SK-N-SH (cell line): ENCODE results near the gene KLC4. TPM values are rescaled to one million over a fixed set of nuclear protein-coding genes. Genes with fewer than 3 reads are reported as not detected.

Experiments
- CTCF ChIA-PET: fragments of 300-600, 350-600 bp; formaldehyde crosslinking; extraction: SDS; loops from one replicate; lab custom pipeline; 2021; lab: Yijun Ruan, JAX
- POLR2A ChIA-PET: fragments of 350-600 bp; sonication (Branson Sonifier 250); formaldehyde crosslinking; extraction: SDS; loops from one replicate; lab custom pipeline; 2020; ENCODE audit warnings: antibody characterized with exemption, inconsistent platforms; lab: Yijun Ruan, JAX
- DNase-seq: peaks from one replicate; pipeline ENCODE4 v3.0.0; 2012
- H2AFZ ChIP-seq: fragments of 200-600 bp; sonication (generic); 2 replicates; pipeline ENCODE4 v1.8.1; 2016; ENCODE audit warnings: antibody characterized with exemption, mild to moderate bottlenecking, low read depth
- H3F3A ChIP-seq: fragments of 200-600 bp; sonication (generic); replicated peaks from 2 replicates; pipeline ENCODE3; 2016; ENCODE audit warnings: antibody characterized with exemption, mild to moderate bottlenecking; ENCODE audit not compliant: insufficient read depth
- H3K27ac ChIP-seq, 2 experiments: fragments of 200-500 bp in 1 of 2; fragments of 200-600 bp in 1 of 2; sonication (Bioruptor generic) in 1 of 2; sonication (generic), shearing (Covaris generic) in 1 of 2; 2 replicates each; pipeline versions ENCODE4 v1.5.1 to v1.6.1; 2014 to 2016; ENCODE audit warnings: low read depth in 2 of 2, inconsistent platforms in 1 of 2, low read length in 1 of 2, mild to moderate bottlenecking in 1 of 2, mixed read lengths in 1 of 2
- H3K27me3 ChIP-seq: fragments of 200-600 bp; sonication (generic), shearing (Covaris generic); 2 replicates; pipeline ENCODE4 v1.6.1; 2016; ENCODE audit warnings: mixed run types; ENCODE audit not compliant: insufficient read depth
- H3K36me3 ChIP-seq, 2 experiments: fragments of 200-500 bp in 1 of 2; fragments of 200-600 bp in 1 of 2; sonication (Bioruptor generic) in 1 of 2; sonication (generic) in 1 of 2; replicated peaks in 1 of 2; 2 replicates each; pipeline versions ENCODE3 to v1.5.1; 2014 to 2016; ENCODE audit warnings: low read length in 1 of 2, mild to moderate bottlenecking in 1 of 2; ENCODE audit not compliant: insufficient read depth in 2 of 2, control insufficient read depth in 1 of 2
- H3K4me1 ChIP-seq, 2 experiments: fragments of 200-500 bp in 1 of 2; fragments of 200-600 bp in 1 of 2; sonication (Bioruptor generic) in 1 of 2; sonication (generic), shearing (Covaris generic) in 1 of 2; 2 replicates each; pipeline versions ENCODE4 v1.5.1 to v1.6.1; 2014 to 2016; ENCODE audit warnings: low read depth in 1 of 2, low read length in 1 of 2, mixed run types in 1 of 2; ENCODE audit not compliant: insufficient read depth in 2 of 2, control insufficient read depth in 1 of 2
- H3K4me2 ChIP-seq: fragments of 200-600 bp; sonication (generic), shearing (Covaris generic); 2 replicates; pipeline ENCODE4 v1.6.1; 2017; ENCODE audit warnings: mixed run types
- H3K4me3 ChIP-seq, 2 experiments: fragments of 200-500 bp in 1 of 2; fragments of 200-600 bp in 1 of 2; sonication (Bioruptor generic) in 1 of 2; sonication (generic), shearing (Covaris generic) in 1 of 2; 2 replicates each; pipeline versions ENCODE4 v1.5.1 to v1.8.1; 2014 to 2016; ENCODE audit warnings: low read depth in 2 of 2, inconsistent platforms in 1 of 2, low read length in 1 of 2, mild to moderate bottlenecking in 1 of 2, mixed read lengths in 1 of 2, moderate library complexity in 1 of 2
- H3K79me2 ChIP-seq: fragments of 200-600 bp; sonication (generic); 2 replicates; pipeline ENCODE4 v1.8.1; 2017; ENCODE audit warnings: mild to moderate bottlenecking; ENCODE audit not compliant: insufficient read depth
- H3K9ac ChIP-seq: fragments of 200-600 bp; sonication (generic); 2 replicates; pipeline ENCODE4 v1.6.1; 2017; ENCODE audit warnings: mixed run types
- H3K9me2 ChIP-seq: fragments of 200-600 bp; sonication (generic); 2 replicates; pipeline ENCODE4 v1.6.1; 2017; ENCODE audit warnings: mixed run types
- H3K9me3 ChIP-seq: fragments of 200-600 bp; sonication (generic); 2 replicates; pipeline ENCODE4 v1.6.1; 2017; ENCODE audit warnings: mixed run types, mild to moderate bottlenecking, moderate library complexity
- H4K20me1 ChIP-seq: fragments of 200-600 bp; sonication (generic); 2 replicates; pipeline ENCODE4 v1.6.1; 2017; ENCODE audit warnings: mild to moderate bottlenecking, mixed run types; ENCODE audit not compliant: insufficient read depth
- ELF1 ChIP-seq: IDR thresholded peaks from 2 replicates; pipeline ENCODE4 v1.4.0; 2012
- EZH2phosphoT487 ChIP-seq: fragments of 200-600 bp; sonication (generic); IDR thresholded peaks from 2 replicates; pipeline ENCODE4 v1.6.1; 2017; ENCODE audit warnings: low read depth, mixed run types, mild to moderate bottlenecking, antibody characterized with exemption, moderate library complexity, borderline replicate concordance
- GABPA ChIP-seq: IDR thresholded peaks from 2 replicates; pipeline ENCODE4 v1.4.0; 2012; ENCODE audit warnings: low read depth, mild to moderate bottlenecking
- GATA2 ChIP-seq: sonication (generic); formaldehyde crosslinking; IDR thresholded peaks from 2 replicates; pipeline ENCODE4 v1.5.0; 2020; ENCODE audit warnings: mild to moderate bottlenecking, missing genetic modification reagents
- IRF3 ChIP-seq: fragments of 150-350 bp; IDR thresholded peaks from 2 replicates; pipeline ENCODE4 v1.6.1; 2016; ENCODE audit warnings: mild to moderate bottlenecking, low read depth, low read length
- MXI1 ChIP-seq: IDR thresholded peaks from 2 replicates; pipeline ENCODE4 v1.6.1; 2012; ENCODE audit warnings: mild to moderate bottlenecking, low read depth, low read length, improper control_type of control experiment
- NFIC ChIP-seq: IDR thresholded peaks from 2 replicates; pipeline ENCODE4 v1.4.0; 2012; ENCODE audit warnings: borderline replicate concordance
- NRF1 ChIP-seq: IDR thresholded peaks from 2 replicates; pipeline ENCODE4 v1.6.1; 2012; ENCODE audit warnings: low read depth, mild to moderate bottlenecking, low read length
- REST ChIP-seq: IDR thresholded peaks from 2 replicates; pipeline ENCODE4 v1.6.1; 2012; ENCODE audit warnings: mild to moderate bottlenecking, low read depth, low read length, moderate library complexity
- RXRA ChIP-seq: IDR thresholded peaks from 2 replicates; pipeline ENCODE4 v1.4.0; 2012; ENCODE audit warnings: low read depth, mild to moderate bottlenecking, borderline replicate concordance
- SIN3A ChIP-seq: IDR thresholded peaks from 2 replicates; pipeline ENCODE4 v1.6.1; 2012; ENCODE audit warnings: low read depth, mild to moderate bottlenecking, low read length, moderate library complexity, borderline replicate concordance
- TAF1 ChIP-seq: IDR thresholded peaks from 2 replicates; pipeline ENCODE4 v1.6.1; 2012; ENCODE audit warnings: low read depth, mild to moderate bottlenecking, low read length, moderate library complexity, borderline replicate concordance
- TCF12 ChIP-seq: IDR thresholded peaks from 2 replicates; pipeline ENCODE4 v1.4.0; 2012
- USF1 ChIP-seq: IDR thresholded peaks from 2 replicates; pipeline ENCODE4 v1.4.0; 2012; ENCODE audit warnings: low read depth, borderline replicate concordance
- USF2 ChIP-seq: fragments of 150-350 bp; IDR thresholded peaks from 2 replicates; pipeline ENCODE4 v1.6.1; 2017; ENCODE audit warnings: antibody characterized with exemption, low read length, low read depth, borderline replicate concordance
- WGBS: methylation state at CpG from one replicate; pipeline ENCODE4 v1.1.6; 2017; ENCODE audit warnings: low lambda C conversion rate; 5-methylcytosine and 5-hydroxymethylcytosine counted together
- polyA plus RNA-seq, 3 experiments: library from polyadenylated mRNA; depleted of rRNA; stranded (reverse); fragments of >200 nt; gene quantifications; 2 replicates each; pipeline ENCODE4 v1.2.3, GENCODE V29; 2012
- TF ChIP-seq, protein P1 (sequence below): fragments of 200-600 bp; sonication (generic); IDR thresholded peaks from 2 replicates; pipeline ENCODE4 v1.6.1; 2017; ENCODE audit warnings: antibody characterized with exemption, mild to moderate bottlenecking, moderate library complexity

KLC4 gene
- polyA plus RNA-seq, 1 of the 3 experiments (the other 2 are of a cell fraction): 17.5 TPM

- Histone ChIP-seq H3K4me3 (no peak overlapping the region), H3K9ac (peak overlapping the region; percentile 33; the same call in 1 of the 2 replicates), H4K20me1 (no peaks in the 10 kb centered on the region), H3K36me3 (no peaks in the 10 kb centered on the region), H3K9me3 (no peaks in the 10 kb centered on the region), H3K4me1 (peaks cover 18 to 32% of the 10 kb centered on the region in 2 experiments; a peak in 3 of 4 replicates), H3K27me3 (no peaks in the 10 kb centered on the region), H3K9me2 (no peaks in the 10 kb centered on the region), H3K27ac (peak overlapping the region; percentile 76; a peak in 3 of 4 replicates), H3K4me2 (no peak overlapping the region), H3F3A (peaks cover 4% of the 10 kb centered on the region), H3K79me2 (peaks cover 79% of the 10 kb centered on the region), H2AFZ (peak overlapping the region; percentile 59; the same call in 1 of the 2 replicates)
- ChIA-PET CTCF (interaction anchor here (1.0 to 2.4 kb wide), 7 partner anchors 8 to 212 kb away, joined by 3 to 11 read pairs (median 5); no protein-coding TSS in a partner anchor), POLR2A (interaction anchor here (0.7 to 1.8 kb wide), 5 partner anchors 11 to 91 kb away, joined by 3 to 21 read pairs (median 4); partner anchors contain the start of genes CUL7 and PTK7)
- TF ChIP-seq TCF12: no peak
- peak; percentile 64 for TF ChIP-seq MXI1
- TF ChIP-seq RXRA: no peak
- peak; percentile 48; the same call in 1 of the 2 replicates for TF ChIP-seq USF1
- no peak for TF ChIP-seq USF2
- 71% methylated on average over 8 of the region's 12 CpGs for WGBS
- peak; percentile 80 for DNase-seq
Observed at GRCh38 chr6:43113431-43114260, 54.2 kb downstream of the KLC4 start.

DNA sequence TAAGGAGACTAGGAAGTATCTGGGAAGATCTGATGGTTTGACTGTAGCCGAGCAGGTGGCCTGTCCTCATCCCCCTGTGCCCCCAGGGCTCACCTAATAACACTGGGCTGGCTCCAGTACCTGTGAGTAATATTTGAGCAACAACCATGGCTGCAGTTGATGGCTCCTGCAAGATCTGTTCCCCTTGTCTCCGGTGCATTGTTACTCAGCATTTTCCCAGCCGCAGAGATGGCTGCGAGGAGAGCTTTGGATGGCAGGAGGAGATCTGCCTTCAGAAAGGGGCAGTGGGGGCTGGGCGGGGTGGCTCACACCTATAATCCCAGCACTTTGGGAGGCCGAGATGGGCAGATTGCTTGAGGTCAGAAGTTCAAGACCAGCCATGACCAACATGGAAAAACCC is 55.9 kb downstream of the KLC4 start:
- Histone ChIP-seq H3K27me3 (no peaks in the 10 kb centered on the region), H4K20me1 (no peaks in the 10 kb centered on the region), H3F3A (peaks cover 4% of the 10 kb centered on the region), H3K36me3 (no peaks in the 10 kb centered on the region), H3K9ac (no peak overlapping the region), H3K4me1 (peaks cover 25 to 40% of the 10 kb centered on the region in 2 experiments; a peak in 3 of 4 replicates), H3K4me3 (no peak overlapping the region), H3K9me2 (no peaks in the 10 kb centered on the region), H2AFZ (no peak overlapping the region), H3K9me3 (no peaks in the 10 kb centered on the region), H3K27ac (peak overlapping the region in 1 of 2 experiments; percentile 76; a peak in 2 of 4 replicates), H3K79me2 (peaks cover 89% of the 10 kb centered on the region), H3K4me2 (no peak overlapping the region)
- WGBS: 96% methylated on average over 6 of the region's 6 CpGs
- CTCF ChIA-PET: interaction anchor here (1.6 to 2.5 kb wide), 2 partner anchors 8 to 15 kb away, joined by 5 to 8 read pairs; no protein-coding TSS in a partner anchor
- POLR2A ChIA-PET: no interaction called here
- DNase-seq: no peak
- TF ChIP-seq NFIC (no peak), SIN3A (no peak), TAF1 (no peak), IRF3 (no peak), GATA2 (CRISPR knock-in tag) (no peak), EZH2phosphoT487 (no peak), REST (no peak), NRF1 (no peak), GABPA (no peak), ELF1 (no peak)
- TF ChIP-seq, protein P1, sequence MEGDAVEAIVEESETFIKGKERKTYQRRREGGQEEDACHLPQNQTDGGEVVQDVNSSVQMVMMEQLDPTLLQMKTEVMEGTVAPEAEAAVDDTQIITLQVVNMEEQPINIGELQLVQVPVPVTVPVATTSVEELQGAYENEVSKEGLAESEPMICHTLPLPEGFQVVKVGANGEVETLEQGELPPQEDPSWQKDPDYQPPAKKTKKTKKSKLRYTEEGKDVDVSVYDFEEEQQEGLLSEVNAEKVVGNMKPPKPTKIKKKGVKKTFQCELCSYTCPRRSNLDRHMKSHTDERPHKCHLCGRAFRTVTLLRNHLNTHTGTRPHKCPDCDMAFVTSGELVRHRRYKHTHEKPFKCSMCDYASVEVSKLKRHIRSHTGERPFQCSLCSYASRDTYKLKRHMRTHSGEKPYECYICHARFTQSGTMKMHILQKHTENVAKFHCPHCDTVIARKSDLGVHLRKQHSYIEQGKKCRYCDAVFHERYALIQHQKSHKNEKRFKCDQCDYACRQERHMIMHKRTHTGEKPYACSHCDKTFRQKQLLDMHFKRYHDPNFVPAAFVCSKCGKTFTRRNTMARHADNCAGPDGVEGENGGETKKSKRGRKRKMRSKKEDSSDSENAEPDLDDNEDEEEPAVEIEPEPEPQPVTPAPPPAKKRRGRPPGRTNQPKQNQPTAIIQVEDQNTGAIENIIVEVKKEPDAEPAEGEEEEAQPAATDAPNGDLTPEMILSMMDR: no peak
